H9 (cell line): ENCODE data around the gene SALL3. TPM values are rescaled to one million over a fixed set of nuclear protein-coding genes. Genes with fewer than 3 reads are reported as not detected.

Source experiments
- DNase-seq: peaks from one replicate; pipeline ENCODE4 v3.0.0-alpha.2; 2017
- H2AFZ ChIP-seq: one replicate; pipeline ENCODE4 v1.6.1; 2013; ENCODE audit warnings: mild to moderate bottlenecking, low read length, control low read depth, moderate library complexity
- H2AK5ac ChIP-seq: 2 replicates; pipeline ENCODE4 v1.6.1; 2013; ENCODE audit warnings: low read length, control low read depth, mixed read lengths; ENCODE audit not compliant: insufficient read length
- H2BK120ac ChIP-seq: one replicate; pipeline ENCODE4 v1.6.1; 2013; ENCODE audit warnings: low read depth, mild to moderate bottlenecking, low read length, control low read depth, inconsistent platforms; ENCODE audit not compliant: poor library complexity, severe bottlenecking
- H2BK12ac ChIP-seq: 2 replicates; pipeline ENCODE4 v1.6.1; 2013; ENCODE audit warnings: low read length, control low read depth, mixed read lengths, low read depth; ENCODE audit not compliant: insufficient read length
- H2BK15ac ChIP-seq: 2 replicates; pipeline ENCODE4 v1.6.1; 2013; ENCODE audit warnings: low read depth, low read length, control low read depth
- H2BK20ac ChIP-seq: one replicate; pipeline ENCODE4 v1.6.1; 2013; ENCODE audit warnings: low read depth, mild to moderate bottlenecking, low read length, control low read depth, inconsistent platforms; ENCODE audit not compliant: poor library complexity, severe bottlenecking
- H2BK5ac ChIP-seq: 2 replicates; pipeline ENCODE4 v1.6.1; 2013; ENCODE audit warnings: low read length, control low read depth, mixed read lengths; ENCODE audit not compliant: insufficient read length
- H3K14ac ChIP-seq: 2 replicates; pipeline ENCODE4 v1.6.1; 2013; ENCODE audit warnings: low read length, control low read depth; ENCODE audit not compliant: insufficient read depth
- H3K18ac ChIP-seq: 2 replicates; pipeline ENCODE4 v1.6.1; 2013; ENCODE audit warnings: low read depth, mild to moderate bottlenecking, mixed read lengths, low read length, control low read depth; ENCODE audit not compliant: insufficient read length
- H3K23ac ChIP-seq: 2 replicates; pipeline ENCODE4 v1.6.1; 2013; ENCODE audit warnings: low read length, control low read depth, mixed read lengths, low read depth; ENCODE audit not compliant: insufficient read length
- H3K23me2 ChIP-seq: 2 replicates; pipeline ENCODE4 v1.6.1; 2013; ENCODE audit warnings: low read depth, mild to moderate bottlenecking, mixed read lengths, low read length, control low read depth; ENCODE audit not compliant: insufficient read length, poor library complexity, severe bottlenecking
- H3K27ac ChIP-seq: 2 replicates; pipeline ENCODE4 v1.5.1; 2013; ENCODE audit warnings: low read length, control low read depth, mixed read lengths, low read depth; ENCODE audit not compliant: insufficient read length
- H3K27me3 ChIP-seq: 2 replicates; pipeline ENCODE4 v1.6.1; 2013; ENCODE audit warnings: low read length, control low read depth, inconsistent platforms; ENCODE audit not compliant: insufficient read depth
- H3K4ac ChIP-seq: 2 replicates; pipeline ENCODE4 v1.6.1; 2013; ENCODE audit warnings: low read depth, mild to moderate bottlenecking, control low read depth, inconsistent platforms, low read length, moderate library complexity
- H3K4me1 ChIP-seq: 2 replicates; pipeline ENCODE4 v1.6.1; 2013; ENCODE audit warnings: low read length, control low read depth, inconsistent platforms; ENCODE audit not compliant: insufficient read depth
- H3K4me2 ChIP-seq: 2 replicates; pipeline ENCODE4 v1.6.1; 2013; ENCODE audit warnings: low read length, control low read depth, mixed read lengths; ENCODE audit not compliant: insufficient read length, insufficient read depth
- H3K56ac ChIP-seq: 2 replicates; pipeline ENCODE4 v1.6.1; 2013; ENCODE audit warnings: low read depth, mild to moderate bottlenecking, mixed read lengths, low read length, control low read depth; ENCODE audit not compliant: insufficient read length
- H3K79me1 ChIP-seq: 2 replicates; pipeline ENCODE4 v1.6.1; 2013; ENCODE audit warnings: low read depth, mild to moderate bottlenecking, moderate library complexity, low read length, control low read depth, inconsistent platforms; ENCODE audit not compliant: insufficient read depth, poor library complexity, severe bottlenecking
- H3K79me2 ChIP-seq: 2 replicates; pipeline ENCODE4 v1.6.1; 2013; ENCODE audit warnings: low read length, control low read depth, inconsistent platforms; ENCODE audit not compliant: insufficient read depth
- H3K9ac ChIP-seq: 2 replicates; pipeline ENCODE4 v1.6.1; 2013; ENCODE audit warnings: low read length, control low read depth, mixed read lengths; ENCODE audit not compliant: insufficient read length; ENCODE audit errors: extremely low read depth
- H3K9me3 ChIP-seq: one replicate; pipeline ENCODE4 v1.6.1; 2013; ENCODE audit warnings: low read depth, low read length, inconsistent platforms; ENCODE audit not compliant: control insufficient read depth
- H3T11ph ChIP-seq: one replicate; pipeline ENCODE4 v1.6.1; 2013; ENCODE audit warnings: mild to moderate bottlenecking, low read length, control low read depth, inconsistent platforms
- H4K20me1 ChIP-seq: one replicate; pipeline ENCODE4 v1.6.1; 2013; ENCODE audit not compliant: control insufficient read depth, insufficient read length, insufficient read depth
- H4K5ac ChIP-seq: 2 replicates; pipeline ENCODE4 v1.6.1; 2013; ENCODE audit warnings: low read depth, mild to moderate bottlenecking, mixed read lengths, low read length, control low read depth; ENCODE audit not compliant: insufficient read length
- H4K8ac ChIP-seq: replicated peaks from 2 replicates; pipeline ENCODE4 v1.6.1; 2013; ENCODE audit warnings: low read length, control low read depth, mixed read lengths, low read depth; ENCODE audit not compliant: insufficient read length
- H4K91ac ChIP-seq: 2 replicates; pipeline ENCODE4 v1.6.1; 2013; ENCODE audit warnings: low read depth, mild to moderate bottlenecking, moderate library complexity, mixed read lengths, low read length, control low read depth; ENCODE audit not compliant: insufficient read length
- H3K27ac Mint-ChIP-seq, 3 experiments: 2 replicates in 2 of 3; 3 replicates in 1 of 3; pipeline ENCODE4 v1.8.0; 2020 to 2021; ENCODE audit warnings: mixed read lengths in 3 of 3, mild to moderate bottlenecking in 1 of 3, moderate library complexity in 1 of 3
- H3K27me3 Mint-ChIP-seq: 2 replicates; pipeline ENCODE4 v1.8.0; 2021; ENCODE audit warnings: low read depth, mild to moderate bottlenecking, moderate library complexity, mixed read lengths
- H3K36me3 Mint-ChIP-seq, 3 experiments: 2 replicates in 2 of 3; 3 replicates in 1 of 3; pipeline ENCODE4 v1.8.0; 2020 to 2021; ENCODE audit warnings: low read depth in 3 of 3, mixed read lengths in 3 of 3; ENCODE audit not compliant: insufficient read depth in 1 of 3
- H3K4me1 Mint-ChIP-seq, 2 experiments: 2 replicates each; pipeline ENCODE4 v1.8.0; 2020; ENCODE audit warnings: mixed read lengths in 2 of 2
- H3K4me3 Mint-ChIP-seq, 2 experiments: 2 replicates in 1 of 2; 3 replicates in 1 of 2; pipeline ENCODE4 v1.8.0; 2020 to 2021; ENCODE audit warnings: mild to moderate bottlenecking in 2 of 2, mixed read lengths in 2 of 2, moderate library complexity in 1 of 2
- H3K9me3 Mint-ChIP-seq, 2 experiments: 2 replicates in 1 of 2; 3 replicates in 1 of 2; pipeline ENCODE4 v1.8.0; 2020; ENCODE audit warnings: mild to moderate bottlenecking in 2 of 2, mixed read lengths in 2 of 2, moderate library complexity in 1 of 2
- CTCF ChIP-seq: fragments of 200-600 bp; sonication (generic); conservative IDR thresholded peaks from 3 replicates; pipeline ENCODE4 v1.8.0; 2021; ENCODE audit warnings: antibody characterized with exemption, mild to moderate bottlenecking
- WGBS: extraction: QIAGEN DNeasy Blood & Tissue Kit; methylation state at CpG from one replicate; pipeline ENCODE4 v1.1.7; 2013; ENCODE audit warnings: missing lambda C conversion rate, low lambda C conversion rate, mixed read lengths; ENCODE audit not compliant: insufficient read length; ENCODE audit errors: extremely low coverage; 5-methylcytosine and 5-hydroxymethylcytosine counted together
- total RNA-seq: library from RNA; stranded (reverse); gene quantifications from 2 replicates; pipeline ENCODE4 v1.2.1, GENCODE V29; 2021

SALL3 gene
- total RNA-seq, 1 experiment from 2014 or later: 52.4 TPM

GRCh38 chr18:79048245-79048632, 68.6 kb downstream of the SALL3 start:
- peaks cover 8% of the 10 kb centered on the region; the same call in 1 of the 2 replicates for H3K27me3 Mint-ChIP-seq
- H4K5ac ChIP-seq: no peak overlapping the region
- H3K18ac ChIP-seq: no peak overlapping the region
- no peak overlapping the region for H2BK12ac ChIP-seq
- no peak overlapping the region for H3K56ac ChIP-seq
- H4K91ac ChIP-seq: no peak overlapping the region
- no peaks in the 10 kb centered on the region for H3K79me1 ChIP-seq
- no peak overlapping the region for H3T11ph ChIP-seq
- H3K9me3 Mint-ChIP-seq: peaks cover 3% of the 10 kb centered on the region in 2 experiments; a peak in 3 of 5 replicates
- no peak overlapping the region for H3K4me2 ChIP-seq
- WGBS: no CpG with 5 or more reads among the region's 8 CpGs
- peaks cover 0 to 9% of the 10 kb centered on the region in 2 experiments; a peak in 2 of 4 replicates for H3K4me1 Mint-ChIP-seq
- no peak overlapping the region for H2AK5ac ChIP-seq
- H2BK15ac ChIP-seq: no peak overlapping the region
- no peaks in the 10 kb centered on the region for H3K27me3 ChIP-seq
- H2AFZ ChIP-seq: no peak overlapping the region
- H3K4me3 Mint-ChIP-seq: no peak overlapping the region
- H3K36me3 Mint-ChIP-seq: peaks cover 0 to 4% (median 0%) of the 10 kb centered on the region in 3 experiments; a peak in 2 of 7 replicates
- no peak for DNase-seq
- H4K8ac ChIP-seq: no peak overlapping the region
- H2BK120ac ChIP-seq: no peak overlapping the region
- H3K23ac ChIP-seq: no peak overlapping the region
- H2BK5ac ChIP-seq: no peak overlapping the region
- no peak overlapping the region for H3K9ac ChIP-seq
- H3K27ac ChIP-seq: no peak overlapping the region
- no peak overlapping the region for H3K27ac Mint-ChIP-seq
- H3K79me2 ChIP-seq: no peaks in the 10 kb centered on the region
- H3K9me3 ChIP-seq: no peaks in the 10 kb centered on the region
- H3K4me1 ChIP-seq: no peaks in the 10 kb centered on the region
- H2BK20ac ChIP-seq: no peak overlapping the region
- H3K23me2 ChIP-seq: no peaks in the 10 kb centered on the region
- H3K14ac ChIP-seq: no peak overlapping the region; the same call in 1 of the 2 replicates
- H3K4ac ChIP-seq: no peak overlapping the region
- H4K20me1 ChIP-seq: no peaks in the 10 kb centered on the region
- no peak for TF ChIP-seq CTCF
